Anterior cingulate cortex (tissue), 58 donors: ENCODE measurements around the gene TMEM114.
A peak's percentile ranks its signal among the peaks of the same experiment; 100 is the strongest.

Experiments
- DNase-seq, 58 donors: peaks; one replicate each; lab custom pipeline; 2025; lab: John Stamatoyannopoulos, UW

The TMEM114 gene

DNA sequence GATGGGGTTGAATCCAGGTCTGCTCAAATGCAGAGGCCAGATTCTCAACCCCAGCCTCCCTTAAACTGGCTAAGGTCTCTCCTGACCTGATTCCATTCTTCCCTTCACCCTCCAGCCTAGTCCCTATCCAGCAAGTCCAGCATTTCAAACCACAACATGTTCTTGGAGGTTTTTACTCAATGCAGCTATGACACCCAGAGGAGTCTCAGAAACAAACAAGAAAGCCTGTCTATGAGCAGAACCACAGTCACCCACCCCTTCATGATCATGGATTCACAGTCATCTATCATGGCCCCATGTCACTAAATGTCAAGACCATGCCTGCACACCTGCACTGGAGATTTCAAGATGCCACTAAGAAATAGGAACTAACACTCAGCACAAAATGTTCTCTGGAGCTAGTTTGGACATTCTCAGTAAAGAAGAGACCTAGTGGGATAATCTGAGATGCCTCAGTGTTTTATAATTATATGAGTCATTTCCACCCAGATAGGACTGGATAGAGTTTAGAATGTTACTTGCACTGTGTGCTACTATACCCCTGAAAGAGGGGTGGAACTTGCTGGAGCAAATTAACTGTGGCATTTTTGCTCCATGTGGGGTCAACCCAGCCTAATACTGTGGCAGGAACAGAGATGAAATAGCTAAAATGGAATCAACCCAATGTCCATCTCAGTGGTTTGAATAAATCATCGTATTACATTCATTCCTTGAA lies 21.7 kb upstream of the TMEM114 start:
- no peak for DNase-seq

DNA sequence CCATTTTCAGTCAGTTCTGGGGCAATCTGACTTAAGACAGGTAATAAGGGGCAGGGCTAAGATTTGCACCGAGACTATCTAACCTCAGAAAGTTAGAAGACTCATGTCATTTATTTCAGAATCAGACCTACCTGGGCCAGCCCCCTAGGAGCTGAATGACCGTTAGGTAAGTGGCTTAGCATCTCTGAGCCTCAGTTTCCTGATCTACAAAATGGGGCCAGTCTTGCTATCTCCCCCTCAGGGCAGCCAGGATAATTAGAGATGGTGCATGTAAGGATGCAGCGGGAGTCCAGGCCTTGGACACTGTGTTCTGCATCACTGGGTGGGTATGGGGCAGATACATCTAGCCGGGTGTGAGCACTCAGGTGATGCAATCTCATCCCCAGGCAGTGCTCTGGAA lies 20.8 kb upstream of the TMEM114 start:
- DNase-seq: no peak

DNA sequence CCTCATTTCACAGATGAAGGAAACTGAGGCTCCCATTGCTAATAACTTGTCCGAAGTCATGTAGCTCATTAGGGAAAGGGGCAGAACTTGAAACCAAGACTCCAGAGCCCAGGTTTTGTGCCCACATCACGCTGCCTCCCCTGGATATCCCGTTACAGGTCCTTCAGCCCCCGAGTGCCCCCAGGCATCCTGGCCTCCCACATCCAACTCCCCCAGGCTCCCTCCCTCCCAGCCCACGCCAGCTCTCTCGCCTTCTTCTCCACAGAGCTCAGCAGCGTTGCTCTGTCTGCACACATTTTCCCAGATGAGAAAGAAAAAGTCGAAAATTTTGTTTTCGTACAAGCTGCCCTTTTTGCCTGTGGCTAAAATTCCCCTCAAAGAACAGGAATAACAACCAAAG lies 16.9 kb upstream of the TMEM114 start:
- no peak for DNase-seq

DNA sequence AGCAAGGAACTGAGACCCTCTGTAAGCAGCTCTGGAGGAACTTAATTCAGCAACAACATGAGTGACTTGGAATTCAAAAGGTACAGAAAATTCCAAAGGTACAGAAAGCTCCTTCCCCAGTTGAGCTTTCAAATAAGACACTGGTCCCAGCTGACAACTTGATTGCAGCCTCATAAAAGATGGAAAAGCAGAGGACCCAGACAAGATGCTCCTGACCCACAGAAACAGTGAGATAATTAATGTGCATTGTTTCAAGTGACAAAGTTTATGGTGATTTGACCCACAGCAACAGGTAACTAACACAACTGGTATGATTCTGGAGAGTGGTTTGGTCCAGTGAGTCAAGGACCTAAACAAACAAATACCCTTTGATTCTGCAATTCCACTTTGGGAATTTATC lies 15.2 kb upstream of the TMEM114 start:
- DNase-seq: no peak

DNA sequence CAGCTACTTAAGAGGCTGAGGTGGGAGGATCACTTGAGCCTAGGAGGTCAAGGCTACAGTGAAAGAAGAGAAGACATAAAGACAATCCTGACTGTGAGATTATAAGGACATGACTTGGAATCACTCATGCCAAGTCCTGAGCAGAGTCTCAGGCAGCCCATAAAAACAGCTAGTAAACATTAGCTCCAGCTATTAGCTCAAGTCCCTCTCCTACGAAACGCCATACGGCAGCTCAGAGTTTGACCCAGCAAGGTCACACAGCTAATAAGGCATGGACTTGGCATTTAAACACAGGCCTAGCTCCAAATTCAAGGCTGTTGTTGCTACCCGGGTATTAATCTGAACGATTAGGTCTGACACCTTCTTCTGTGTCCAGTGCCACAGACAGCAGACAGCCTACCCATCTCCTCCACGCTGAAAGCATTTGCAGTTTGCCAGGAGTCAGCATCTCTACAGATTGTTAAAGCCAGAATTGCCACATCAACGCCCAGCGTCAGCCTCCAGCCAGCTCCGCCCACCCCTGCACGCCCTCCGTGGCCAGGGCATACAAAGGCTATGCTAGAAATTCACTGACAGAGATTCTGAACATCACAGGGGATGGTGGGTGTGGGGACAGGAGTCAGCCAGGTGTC lies 9.9 kb upstream of the TMEM114 start:
- DNase-seq: no peak

DNA sequence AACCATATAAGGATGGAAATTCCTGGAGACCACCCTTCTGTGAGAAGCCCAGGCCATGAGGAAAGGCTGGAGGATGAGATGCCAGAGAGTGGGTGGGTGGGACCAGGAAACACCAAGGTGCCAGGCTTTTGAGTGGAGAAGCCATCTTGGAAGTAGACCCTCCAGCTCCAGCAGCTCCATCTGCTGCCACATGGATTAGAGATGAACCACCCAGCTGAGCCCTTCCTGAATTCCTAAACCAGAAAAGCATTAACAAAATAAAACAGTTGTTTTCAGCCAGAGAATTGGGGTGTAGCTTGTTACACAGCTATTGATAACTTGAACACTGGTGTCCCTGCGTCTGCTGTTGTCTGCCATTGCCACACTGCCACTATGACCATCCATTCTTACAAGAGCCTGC lies 6.3 kb upstream of the TMEM114 start:
- no peak for DNase-seq

DNA sequence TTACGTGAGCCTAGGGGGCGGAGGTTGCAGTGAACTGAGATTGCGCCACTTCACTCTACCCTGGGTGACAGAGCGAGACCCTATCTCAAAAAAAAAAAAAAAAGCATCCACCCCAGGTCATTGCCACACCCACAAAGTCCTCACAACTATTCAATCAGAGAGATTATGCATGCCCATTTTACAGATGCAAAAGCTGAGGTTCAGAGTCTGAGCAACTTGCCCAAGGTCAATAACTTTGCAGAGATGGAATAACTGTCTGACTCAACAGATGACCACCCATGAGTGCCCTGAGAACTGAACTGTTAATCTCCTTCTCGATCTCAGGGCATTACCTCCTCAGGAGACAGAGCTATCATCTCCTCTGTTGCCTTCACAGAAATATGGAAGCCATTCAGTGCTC lies 5.5 kb upstream of the TMEM114 start:
- no peak for DNase-seq

DNA sequence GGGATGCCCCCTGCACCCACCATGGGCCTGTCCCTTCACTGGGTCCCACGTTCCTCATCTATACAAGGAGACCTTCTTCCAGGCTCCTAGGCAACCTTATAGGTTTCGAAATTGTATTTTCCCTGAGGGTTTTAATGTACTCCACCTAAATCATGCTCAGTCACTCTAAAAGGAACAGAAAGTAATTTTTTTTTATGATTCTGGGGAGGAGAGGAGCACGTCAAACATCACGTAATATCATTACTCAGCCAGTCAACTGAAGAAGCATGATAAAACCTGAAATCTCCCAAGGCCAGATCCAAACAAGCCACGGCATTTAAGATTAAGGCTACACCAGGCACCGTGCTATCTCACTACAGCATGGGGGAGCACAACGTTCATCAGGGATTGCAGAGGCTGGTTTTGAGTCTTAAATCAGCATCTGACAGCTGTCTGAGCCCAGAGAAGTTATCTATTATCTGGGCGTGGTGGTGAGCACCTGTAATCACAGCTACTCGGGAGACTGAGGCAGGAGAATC lies 3.9 kb upstream of the TMEM114 start:
- DNase-seq: no peak

DNA sequence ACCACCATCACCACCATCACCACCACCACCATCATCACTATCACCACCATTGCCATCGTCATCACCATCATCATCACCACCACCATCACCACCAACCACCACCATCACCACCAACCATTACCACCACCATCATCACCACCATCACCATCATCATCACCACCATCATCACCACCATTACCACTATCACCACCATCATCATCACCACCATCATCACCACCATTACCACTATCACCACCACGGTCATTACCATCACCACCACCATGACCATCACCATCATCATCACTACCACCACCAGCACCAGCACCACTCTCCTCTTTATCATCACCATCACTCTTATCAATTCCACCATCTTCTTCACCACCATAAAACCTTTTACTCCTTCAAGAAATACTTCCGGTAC lies 1.1 kb upstream of the TMEM114 start:
- DNase-seq: no peak

DNA sequence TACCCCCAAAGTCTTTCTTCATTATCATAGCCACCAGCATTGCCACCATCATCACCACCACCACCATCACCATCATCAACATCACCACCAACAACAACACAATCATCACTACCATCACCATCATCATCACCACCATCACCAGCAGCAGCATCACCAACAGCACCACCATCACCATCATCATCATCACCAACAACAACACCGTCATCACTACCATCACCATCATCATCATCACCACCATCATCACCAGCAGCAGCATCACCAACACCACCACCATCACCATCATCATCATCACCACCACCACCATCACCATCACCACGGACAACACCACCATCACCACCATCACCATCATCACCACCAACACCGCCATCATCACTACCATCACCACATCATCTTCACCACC lies 500 bp upstream of the TMEM114 start:
- no peak for DNase-seq

DNA sequence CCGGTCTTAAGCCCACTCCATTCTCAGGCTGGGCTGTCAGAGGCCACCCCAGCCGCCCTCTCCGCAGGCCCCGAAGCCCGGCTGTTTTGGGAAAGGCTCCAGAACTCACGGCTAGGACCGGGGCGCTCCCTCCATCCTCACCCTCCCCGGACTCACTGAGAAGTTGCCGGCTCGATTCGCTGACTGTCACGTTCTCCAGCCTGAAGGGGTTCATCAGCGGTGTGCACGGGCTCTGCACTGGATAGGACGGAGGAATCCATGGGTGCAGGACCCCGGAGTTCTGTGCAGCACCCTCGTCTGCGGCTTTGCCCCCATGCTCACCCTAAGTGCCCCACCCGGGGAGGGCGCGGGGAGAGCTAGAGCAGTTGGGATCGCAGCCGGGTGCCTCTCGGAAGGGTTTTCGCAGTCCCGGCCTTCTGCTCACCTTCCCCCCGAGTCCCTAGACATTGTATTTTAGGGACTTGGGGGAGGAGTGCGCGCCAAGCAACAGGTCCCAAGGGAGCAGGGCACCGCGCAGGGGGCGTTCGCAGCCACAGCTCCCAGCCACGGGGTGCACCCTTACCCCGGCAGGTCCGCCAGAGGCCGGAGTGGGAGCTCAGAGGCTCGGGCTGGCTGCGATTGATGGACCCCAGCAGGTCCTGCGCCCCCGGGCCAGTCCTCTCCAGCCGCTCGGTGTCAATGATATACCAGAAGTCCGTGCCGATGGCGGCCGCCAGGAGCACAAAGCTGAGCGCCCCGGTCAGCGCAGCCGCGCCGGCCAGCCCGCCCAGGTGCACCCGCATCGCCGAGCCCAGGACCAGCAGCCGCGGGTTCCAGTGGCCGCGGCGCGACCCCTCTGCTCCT lies 1.0 kb downstream of the TMEM114 start:
- DNase-seq: no peak

DNA sequence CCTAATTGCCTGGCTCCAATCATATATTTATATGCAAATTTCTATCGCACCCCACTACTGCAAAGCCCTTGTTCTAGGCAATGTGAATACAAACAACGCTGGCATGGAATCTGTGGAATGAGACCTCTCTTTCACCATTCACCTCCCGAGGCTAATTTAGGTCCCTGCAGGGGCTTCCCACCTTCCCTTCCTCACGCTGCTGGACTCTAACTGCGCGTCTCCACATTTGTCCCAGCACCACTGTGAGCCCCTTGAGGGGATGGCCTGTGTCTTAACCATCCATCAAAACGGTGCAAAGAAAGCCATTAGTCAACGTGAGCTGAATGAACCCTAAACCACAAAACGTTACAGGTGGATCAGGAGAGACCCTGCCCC lies 1.6 kb downstream of the TMEM114 start:
- DNase-seq: no peak

DNA sequence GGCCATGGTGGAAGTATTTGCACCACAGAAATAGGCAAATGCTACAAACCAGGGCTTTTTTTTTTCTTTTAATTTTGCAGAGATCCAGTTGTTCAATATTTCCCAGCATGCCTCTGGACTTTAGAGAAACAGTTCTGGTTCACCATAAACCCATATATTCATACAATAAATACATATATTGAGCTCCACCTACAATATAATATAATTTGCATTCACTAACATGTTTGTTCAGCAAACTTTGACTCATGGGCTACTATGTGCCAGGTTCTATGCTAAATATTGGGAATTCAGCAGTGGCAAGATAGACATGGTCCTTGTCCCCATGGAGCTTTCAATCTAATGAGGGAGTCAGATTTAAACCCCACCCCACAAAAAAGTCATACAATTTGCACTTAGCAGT lies 3.2 kb downstream of the TMEM114 start:
- DNase-seq: no peak

DNA sequence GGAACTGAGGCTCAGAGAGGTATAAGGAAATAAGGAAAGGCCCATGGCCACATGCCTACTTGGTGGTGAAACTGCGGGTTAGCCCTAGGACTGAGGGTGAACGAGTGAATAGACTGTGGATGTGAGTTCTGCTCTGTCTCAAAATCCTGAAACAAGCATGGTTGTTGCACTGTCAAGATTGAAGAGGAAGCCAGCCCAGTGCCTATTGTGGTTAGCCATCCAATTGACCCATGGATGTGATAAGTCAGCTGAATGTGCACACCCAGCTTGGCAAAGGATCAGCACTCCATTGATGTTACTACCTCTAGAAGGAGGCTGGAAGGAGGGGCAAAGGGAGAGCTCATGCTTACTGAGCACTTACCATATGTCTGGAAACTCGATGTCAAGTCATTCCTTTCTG lies 4.5 kb downstream of the TMEM114 start:
- DNase-seq: no peak

DNA sequence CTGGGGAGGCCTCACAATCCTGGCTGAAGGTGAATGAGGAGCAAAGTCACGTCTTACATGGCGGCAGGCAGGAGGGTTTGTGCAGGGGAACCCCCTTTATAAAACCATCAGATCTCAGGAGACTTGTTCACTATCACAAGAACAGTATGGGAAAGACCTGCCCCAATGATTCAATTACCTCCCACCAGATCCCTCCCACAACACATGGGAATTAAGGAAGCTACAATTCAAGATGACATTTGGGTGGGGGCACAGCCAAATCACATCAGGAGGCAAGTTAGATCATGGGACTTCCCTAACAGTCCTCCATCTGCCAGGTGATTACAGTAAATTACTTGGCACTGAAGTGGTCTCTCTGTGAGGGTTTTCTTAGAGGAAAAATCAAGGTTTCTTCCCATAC lies 5.3 kb downstream of the TMEM114 start:
- no peak for DNase-seq

DNA sequence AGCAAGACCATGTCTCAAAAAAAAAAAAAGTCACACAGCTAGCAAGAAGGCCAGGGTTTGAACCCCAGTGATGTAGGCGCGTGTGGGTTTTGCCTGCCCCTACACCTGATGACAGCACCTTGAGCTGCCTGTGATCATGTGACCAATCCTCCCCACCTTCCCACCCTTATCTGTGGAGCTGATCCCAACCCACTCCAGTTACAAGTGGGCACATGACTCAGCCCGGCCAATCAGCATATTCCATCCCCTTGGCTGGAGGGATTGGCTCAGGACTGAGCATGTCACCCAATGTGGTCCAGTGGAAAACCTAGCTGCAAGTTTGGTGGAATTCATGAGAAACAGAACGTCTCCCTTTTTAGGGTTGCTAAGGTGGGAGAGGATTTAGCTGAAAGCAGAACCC lies 6.6 kb downstream of the TMEM114 start:
- no peak for DNase-seq

DNA sequence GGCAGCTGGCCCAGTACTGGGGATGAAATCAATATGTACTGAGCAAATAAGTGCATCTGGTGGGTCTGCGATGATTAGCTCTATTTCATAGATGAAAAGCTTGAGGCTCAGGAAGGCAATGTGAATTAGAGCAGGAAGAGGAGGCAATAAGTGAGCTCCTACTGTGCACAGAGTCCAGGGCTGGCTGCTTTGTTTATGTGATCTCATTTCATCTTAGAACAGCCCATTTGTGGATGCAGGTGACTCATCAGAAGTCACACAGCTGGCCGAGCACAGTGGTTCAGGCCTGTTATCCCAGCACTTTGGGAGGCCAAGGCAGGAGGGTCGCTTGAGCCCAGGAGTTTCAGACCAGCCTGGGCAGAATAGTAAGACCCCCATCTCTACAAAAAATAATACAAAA lies 7.1 kb downstream of the TMEM114 start:
- DNase-seq: no peak

DNA sequence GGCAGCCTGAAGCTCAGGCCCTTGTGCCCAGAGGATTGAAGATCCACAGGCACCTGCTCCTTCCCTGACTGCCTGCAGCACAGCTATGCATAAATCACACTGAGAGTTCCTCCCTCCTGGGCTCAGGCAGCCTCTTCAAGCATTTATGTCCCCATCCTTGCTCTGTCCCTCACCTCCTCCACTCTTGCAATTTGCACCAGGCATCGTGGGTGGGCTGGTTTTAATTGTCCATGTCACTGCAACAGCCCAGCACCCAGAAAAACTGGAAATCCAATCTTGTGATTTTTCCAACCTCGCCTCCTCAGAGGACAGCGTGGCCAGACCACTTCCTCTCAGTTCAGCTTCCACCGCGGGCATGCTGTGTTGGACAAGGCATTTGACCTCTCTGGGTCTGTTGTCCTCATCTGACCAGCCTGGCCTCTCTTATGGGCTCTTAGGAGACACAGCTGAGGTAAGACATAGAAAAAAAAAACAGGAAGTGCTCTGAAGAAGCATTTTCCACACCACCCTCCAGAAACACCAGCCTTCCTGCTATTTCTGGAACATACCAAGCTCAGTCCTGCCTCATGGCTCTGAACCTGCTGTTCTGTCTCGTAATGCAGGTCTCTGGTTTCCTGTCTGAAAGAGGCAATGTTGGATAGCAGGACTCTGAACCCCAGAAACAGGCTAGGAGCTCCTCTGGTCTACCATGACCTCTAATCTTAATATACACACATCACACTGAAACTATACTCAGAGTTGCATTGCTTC lies 8.3 kb downstream of the TMEM114 start:
- peak in 17 of 58 donors; percentile 4 to 48 (median 9) for DNase-seq

DNA sequence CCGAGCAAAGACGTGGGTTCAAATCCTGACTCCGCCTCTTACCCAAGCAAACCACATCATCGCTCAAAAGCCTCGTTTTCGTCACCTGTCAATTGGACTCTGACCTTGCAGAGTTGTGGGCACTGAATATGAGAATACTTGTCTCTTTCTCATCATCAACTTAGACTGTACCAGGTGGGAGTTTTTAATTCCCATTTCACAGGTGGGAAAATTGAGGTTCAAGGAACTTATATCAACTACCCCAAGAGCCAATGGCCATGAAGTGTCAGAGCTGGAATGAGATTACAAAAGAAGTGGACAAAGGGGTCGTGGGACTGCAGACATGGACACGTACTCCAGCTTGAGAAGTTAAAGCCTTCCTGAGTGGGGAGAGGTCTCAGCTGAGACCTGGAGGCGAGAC lies 10.8 kb downstream of the TMEM114 start:
- no peak for DNase-seq

DNA sequence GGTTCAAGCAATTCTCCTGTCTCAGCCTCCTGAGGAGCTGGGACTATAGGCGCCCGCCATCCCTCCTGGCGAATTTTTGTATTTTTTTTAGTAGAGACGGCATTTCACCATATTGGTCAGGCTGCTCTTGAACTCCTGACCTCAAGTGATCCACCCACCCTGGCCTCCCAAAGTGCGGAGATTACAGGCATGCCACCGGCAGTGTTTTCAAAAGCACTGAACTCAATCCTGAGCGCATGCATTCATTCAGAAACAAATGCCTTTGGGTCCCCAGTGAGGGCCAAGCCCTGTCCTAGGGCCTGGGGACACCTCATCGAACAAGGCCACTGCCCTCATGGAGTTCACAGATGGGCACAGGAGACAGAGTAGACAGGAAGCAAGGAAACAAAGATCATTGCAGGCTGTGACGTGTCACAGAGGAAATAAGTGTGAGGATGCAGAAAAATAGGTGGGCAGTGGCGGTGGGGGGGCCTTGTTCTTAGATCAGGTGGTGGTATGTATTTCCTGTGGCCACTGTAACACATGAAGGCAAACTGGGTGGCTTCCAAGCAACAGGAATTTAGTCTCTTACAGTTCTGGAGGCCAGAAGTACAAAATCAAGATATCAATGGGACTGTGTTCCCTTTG lies 12.5 kb downstream of the TMEM114 start:
- DNase-seq: no peak
